Measurements from ENCODE around the gene KRT71.
"Not testable (repeated sequence)": the region's sequence is repeated elsewhere in the genome, so short reads cannot be mapped to it uniquely, and the experiment has no call there.

KRT71 gene

GRCh38 chr12:52552681-52553195 is at the start of gene KRT71:
KRT71 (minus strand) TSS chr12:52553145; CDS start chr12:52553077, 68 bp downstream.
- no peak for DNase-seq (ENCODE audit: low read depth in 2 of 2, low spot score in 1 of 2)

GRCh38 chr12:52602552-52602951 is 49.6 kb upstream of the KRT71 start:
- DNase-seq (ENCODE audit: low read depth in 2 of 2, low spot score in 1 of 2): no peak

GRCh38 chr12:52601671-52602070 is 48.7 kb upstream of the KRT71 start:
- DNase-seq (ENCODE audit: low read depth in 2 of 2, low spot score in 1 of 2): no peak

GRCh38 chr12:52600941-52601481 is 48.1 kb upstream of the KRT71 start, which contains the start of gene KRT72:
KRT72 (minus strand) TSS chr12:52601463; CDS start chr12:52601452, 11 bp downstream.
- no peak for DNase-seq (ENCODE audit: low read depth in 2 of 2, low spot score in 1 of 2)

GRCh38 chr12:52600475-52600874 is 47.5 kb upstream of the KRT71 start:
- DNase-seq (ENCODE audit: low read depth in 2 of 2, low spot score in 1 of 2): no peak

GRCh38 chr12:52600071-52600470 is 47.1 kb upstream of the KRT71 start:
- no peak for DNase-seq (ENCODE audit: low read depth in 2 of 2, low spot score in 1 of 2)

- DNase-seq (ENCODE audit: low read depth in 2 of 2, low spot score in 1 of 2): no peak
Measured at GRCh38 chr12:52598966-52599365, 46.0 kb upstream of the KRT71 start.

- not testable (repeated sequence) for DNase-seq (ENCODE audit: low read depth in 2 of 2, low spot score in 1 of 2)
Measured at GRCh38 chr12:52594237-52594636, 41.3 kb upstream of the KRT71 start.

- no peak for DNase-seq (ENCODE audit: low read depth in 2 of 2, low spot score in 1 of 2)
Measured at GRCh38 chr12:52591521-52591920, 38.6 kb upstream of the KRT71 start.

- no peak for DNase-seq (ENCODE audit: low read depth in 2 of 2, low spot score in 1 of 2)
Measured at GRCh38 chr12:52590021-52590420, 37.1 kb upstream of the KRT71 start.

- no peak for DNase-seq (ENCODE audit: low read depth in 2 of 2, low spot score in 1 of 2)
Measured at GRCh38 chr12:52587563-52587962, 34.6 kb upstream of the KRT71 start.

GRCh38 chr12:52585946-52586345 is 33.0 kb upstream of the KRT71 start:
- DNase-seq (ENCODE audit: low read depth in 2 of 2, low spot score in 1 of 2): peak; percentile 14 to 38

- DNase-seq (ENCODE audit: low read depth in 2 of 2, low spot score in 1 of 2): no peak
Measured at GRCh38 chr12:52585066-52585465, 32.1 kb upstream of the KRT71 start.

- DNase-seq (ENCODE audit: low read depth in 2 of 2, low spot score in 1 of 2): no peak
Measured at GRCh38 chr12:52584156-52584682, 31.3 kb upstream of the KRT71 start.

- peak; percentile 18 to 51 for DNase-seq (ENCODE audit: low read depth in 2 of 2, low spot score in 1 of 2)
Measured at GRCh38 chr12:52582971-52583456, 30.1 kb upstream of the KRT71 start.

GRCh38 chr12:52582486-52582885 is 29.5 kb upstream of the KRT71 start:
- DNase-seq (ENCODE audit: low read depth in 2 of 2, low spot score in 1 of 2): no peak

GRCh38 chr12:52581481-52581880 is 28.5 kb upstream of the KRT71 start:
- no peak for DNase-seq (ENCODE audit: low read depth in 2 of 2, low spot score in 1 of 2)

- no peak for DNase-seq (ENCODE audit: low read depth in 2 of 2, low spot score in 1 of 2)
Measured at GRCh38 chr12:52581066-52581465, 28.1 kb upstream of the KRT71 start.

GRCh38 chr12:52580496-52580895 is 27.6 kb upstream of the KRT71 start:
- no peak for DNase-seq (ENCODE audit: low read depth in 2 of 2, low spot score in 1 of 2)

- no peak for DNase-seq (ENCODE audit: low read depth in 2 of 2, low spot score in 1 of 2)
Measured at GRCh38 chr12:52579468-52580465, 26.8 kb upstream of the KRT71 start.

- DNase-seq (ENCODE audit: low read depth in 2 of 2, low spot score in 1 of 2): no peak
Measured at GRCh38 chr12:52578469-52578868, 25.5 kb upstream of the KRT71 start.

- DNase-seq (ENCODE audit: low read depth in 2 of 2, low spot score in 1 of 2): no peak
Measured at GRCh38 chr12:52577316-52577715, 24.4 kb upstream of the KRT71 start.

Measured in stimulated activated CD8-positive, alpha-beta memory T cell treated with anti-CD3 and anti-CD28 coated beads, Interleukin-4, amount 100 ng/mL, for 1 hour (primary cell).